ENCODE data around the gene SKAP2. TPM values are rescaled to one million over a fixed set of nuclear protein-coding genes. Genes with fewer than 3 reads are reported as not detected.

The SKAP2 gene
- total RNA-seq, 1 experiment from 2014 or later, result 9.6 TPM

DNA sequence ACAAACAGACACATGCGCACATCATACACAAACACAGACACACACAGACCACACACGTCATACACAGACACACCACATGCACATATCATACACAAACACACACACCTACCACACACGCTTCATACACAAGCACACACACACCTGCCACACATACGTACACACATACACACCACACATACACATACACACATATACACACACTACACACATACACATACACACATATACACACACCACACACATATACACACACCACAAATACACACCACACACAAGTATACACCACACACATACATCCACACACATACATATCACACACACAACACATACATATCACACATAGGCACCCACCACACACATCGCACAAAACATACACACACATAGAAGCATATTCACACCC is 224.7 kb downstream of the SKAP2 start:
- Histone ChIP-seq H3K4me1 (ENCODE audit: insufficient read depth, low read length) (no peaks in the 10 kb centered on the region), H3K36me3 (ENCODE audit: low read depth, low read length) (no peaks in the 10 kb centered on the region), H3K4me2 (ENCODE audit: low read length) (no peak overlapping the region), H3K4me3 (ENCODE audit: low read length) (no peak overlapping the region), H3K9me3 (ENCODE audit: low read length) (no peaks in the 10 kb centered on the region), H2AFZ (ENCODE audit: low read length) (no peak overlapping the region), H3K79me2 (ENCODE audit: low read length) (no peaks in the 10 kb centered on the region), H3K27ac (ENCODE audit: low read length) (no peak overlapping the region), H3K9ac (ENCODE audit: low read length) (no peak overlapping the region), H4K20me1 (ENCODE audit: low read length) (no peaks in the 10 kb centered on the region), H3K9me2 (replicated peaks; ENCODE audit: low read length) (no peaks in the 10 kb centered on the region), H3F3A (ENCODE audit: low read length, unreplicated experiment) (no peaks in the 10 kb centered on the region), H3K27me3 (ENCODE audit: low read length) (no peaks in the 10 kb centered on the region)
- intact Hi-C loops (cut with micrococcal nuclease), result no loop called here
- ChIA-PET CTCF (no interaction called here), POLR2A (ENCODE audit: unreplicated experiment) (no interaction called here)
- no peak for TF ChIP-seq EZH2phosphoT487 (IDR thresholded peaks at IDR 0.05; ENCODE audit: borderline replicate concordance, low read length)
- TF ChIP-seq EZH2 (IDR thresholded peaks at IDR 0.05; ENCODE audit: low read length, unreplicated experiment), result no peak
- DNase-seq (no peak), ATAC-seq (no peak)
- BruUV-seq (replicated peaks), result no TSS peak

- TF ChIP-seq CTCF (conservative IDR thresholded peaks at IDR 0.05; ENCODE audit: low read depth, low read length), result no peak
- TF ChIP-seq EZH2 (IDR thresholded peaks at IDR 0.05; ENCODE audit: low read length, unreplicated experiment), result no peak
- TF ChIP-seq EZH2phosphoT487 (IDR thresholded peaks at IDR 0.05; ENCODE audit: borderline replicate concordance, low read length), result no peak
- BruUV-seq (replicated peaks), result no TSS peak
Measured at GRCh38 chr7:26639111-26639510, 225.3 kb downstream of the SKAP2 start.

DNA sequence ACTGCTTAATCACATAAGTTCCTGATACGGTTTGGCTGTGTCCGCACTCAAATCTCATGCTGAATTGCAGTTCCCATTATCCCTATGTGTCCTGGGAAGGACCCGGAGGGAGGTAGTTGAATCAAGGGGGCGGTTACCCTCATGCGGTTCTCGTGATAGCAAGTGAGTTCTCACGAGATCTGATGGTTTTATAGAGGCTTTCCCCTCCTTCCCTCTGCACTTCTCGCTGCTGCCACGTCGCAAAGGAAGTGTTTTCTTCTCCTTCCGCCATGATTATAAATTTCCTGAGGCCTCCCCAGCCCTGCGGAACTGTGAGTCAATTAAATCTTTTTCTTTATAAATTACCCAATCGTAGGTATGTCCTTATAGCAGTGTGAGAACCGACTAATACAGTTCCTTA is 226.2 kb downstream of the SKAP2 start:
- no peak overlapping the region for H3K27ac ChIP-seq (ENCODE audit: low read length)
- intact Hi-C loops (cut with micrococcal nuclease), result no loop called here
- CTCF ChIA-PET, result no interaction called here

More at GRCh38 chr7:26639111-26639510, 225.3 kb downstream of the SKAP2 start:
- intact Hi-C loops (cut with micrococcal nuclease), result no loop called here
- no peak overlapping the region for H3K27ac ChIP-seq (ENCODE audit: low read length)
- no peak for ATAC-seq
- no peaks in the 10 kb centered on the region for H3K36me3 ChIP-seq (ENCODE audit: low read depth, low read length)
- no peak overlapping the region for H3K4me2 ChIP-seq (ENCODE audit: low read length)
- ChIA-PET POLR2A (ENCODE audit: unreplicated experiment) (no interaction called here), CTCF (no interaction called here)
- H3F3A ChIP-seq (ENCODE audit: low read length, unreplicated experiment), result no peaks in the 10 kb centered on the region
- no peaks in the 10 kb centered on the region for H3K9me3 ChIP-seq (ENCODE audit: low read length)
- no peak overlapping the region for H3K4me3 ChIP-seq (ENCODE audit: low read length)
- peaks cover under 1% of the 10 kb centered on the region; the same call in 1 of the 2 replicates for H3K4me1 ChIP-seq (ENCODE audit: insufficient read depth, low read length)
- H2AFZ ChIP-seq (ENCODE audit: low read length), result no peak overlapping the region
- no peak for DNase-seq
- no peaks in the 10 kb centered on the region for H3K79me2 ChIP-seq (ENCODE audit: low read length)
- no peaks in the 10 kb centered on the region for H4K20me1 ChIP-seq (ENCODE audit: low read length)
- H3K9ac ChIP-seq (ENCODE audit: low read length), result no peak overlapping the region
- no peaks in the 10 kb centered on the region for H3K9me2 ChIP-seq (replicated peaks; ENCODE audit: low read length)
- H3K27me3 ChIP-seq (ENCODE audit: low read length), result no peaks in the 10 kb centered on the region

More for the DNA sequence above, 226.2 kb downstream of the SKAP2 start:
- Histone ChIP-seq H3K4me3 (ENCODE audit: low read length) (no peak overlapping the region), H3K4me2 (ENCODE audit: low read length) (no peak overlapping the region), H4K20me1 (ENCODE audit: low read length) (no peaks in the 10 kb centered on the region), H2AFZ (ENCODE audit: low read length) (no peak overlapping the region), H3K9ac (ENCODE audit: low read length) (no peak overlapping the region), H3K4me1 (ENCODE audit: insufficient read depth, low read length) (peaks cover 10% of the 10 kb centered on the region; the same call in 1 of the 2 replicates), H3K27me3 (ENCODE audit: low read length) (no peaks in the 10 kb centered on the region), H3K9me2 (replicated peaks; ENCODE audit: low read length) (no peaks in the 10 kb centered on the region), H3K79me2 (ENCODE audit: low read length) (no peaks in the 10 kb centered on the region), H3F3A (ENCODE audit: low read length, unreplicated experiment) (no peaks in the 10 kb centered on the region), H3K9me3 (ENCODE audit: low read length) (no peaks in the 10 kb centered on the region), H3K36me3 (ENCODE audit: low read depth, low read length) (no peaks in the 10 kb centered on the region)
- POLR2A ChIA-PET (ENCODE audit: unreplicated experiment), result no interaction called here
- ATAC-seq (no peak), DNase-seq (no peak)
- BruUV-seq (replicated peaks), result no TSS peak
- TF ChIP-seq EZH2phosphoT487 (IDR thresholded peaks at IDR 0.05; ENCODE audit: borderline replicate concordance, low read length) (no peak), CTCF (conservative IDR thresholded peaks at IDR 0.05; ENCODE audit: low read depth, low read length) (no peak), EZH2 (IDR thresholded peaks at IDR 0.05; ENCODE audit: low read length, unreplicated experiment) (no peak)
